Neural progenitor cell (in vitro differentiated cells): ENCODE measurements around the gene LMAN2L. TPM values are rescaled to one million over a fixed set of nuclear protein-coding genes. Genes with fewer than 3 reads are reported as not detected.
A peak's percentile ranks its signal among the peaks of the same experiment; 100 is the strongest.

Experiments used
- DNase-seq: peaks from one replicate; pipeline ENCODE4 v3.0.0-alpha.2; 2016; ENCODE audit warnings: low spot score
- H2AFZ ChIP-seq: fragments of 200-600 bp; sonication (generic); replicated peaks from 2 replicates; pipeline ENCODE4 v1.6.1; 2016; ENCODE audit warnings: antibody characterized with exemption
- H3F3A ChIP-seq: fragments of 200-600 bp; sonication (generic); 2 replicates; pipeline ENCODE4 v1.6.1; 2016; ENCODE audit warnings: antibody characterized with exemption, low read depth
- H3K27ac ChIP-seq: fragments of 200-600 bp; sonication (generic); 2 replicates; pipeline ENCODE4 v1.5.1; 2016; ENCODE audit warnings: mild to moderate bottlenecking
- H3K27me3 ChIP-seq: fragments of 200-600 bp; sonication (generic); 2 replicates; pipeline ENCODE4 v1.6.1; 2016; ENCODE audit warnings: mild to moderate bottlenecking, moderate library complexity
- H3K36me3 ChIP-seq: fragments of 200-600 bp; sonication (generic); 2 replicates; pipeline ENCODE4 v1.5.1; 2016
- H3K4me1 ChIP-seq: fragments of 200-600 bp; sonication (generic); 2 replicates; pipeline ENCODE4 v1.6.1; 2016; ENCODE audit warnings: mixed run types
- H3K4me2 ChIP-seq: fragments of 200-600 bp; sonication (generic); 2 replicates; pipeline ENCODE4 v1.6.1; 2016
- H3K4me3 ChIP-seq: fragments of 200-600 bp; sonication (generic); 2 replicates; pipeline ENCODE4 v1.5.1; 2016
- H3K79me2 ChIP-seq: fragments of 200-600 bp; sonication (generic); 2 replicates; pipeline ENCODE4 v1.6.1; 2016; ENCODE audit warnings: low read depth
- H3K9ac ChIP-seq: fragments of 200-600 bp; sonication (generic); 2 replicates; pipeline ENCODE4 v1.6.1; 2016
- H3K9me3 ChIP-seq: fragments of 200-600 bp; sonication (generic); 2 replicates; pipeline ENCODE4 v1.5.1; 2016; ENCODE audit warnings: low read depth
- H4K20me1 ChIP-seq: fragments of 200-600 bp; sonication (generic); 2 replicates; pipeline ENCODE4 v1.6.1; 2016; ENCODE audit warnings: low read depth
- H3K27ac Mint-ChIP-seq: 3 replicates; pipeline ENCODE4 v1.8.0; 2021; ENCODE audit warnings: mixed read lengths
- H3K27me3 Mint-ChIP-seq: 2 replicates; pipeline ENCODE4 v1.8.0; 2022; ENCODE audit warnings: low read depth, mild to moderate bottlenecking, inconsistent platforms, moderate library complexity, mixed read lengths; ENCODE audit not compliant: insufficient read depth
- H3K36me3 Mint-ChIP-seq: 3 replicates; pipeline ENCODE4 v1.8.0; 2021; ENCODE audit warnings: mixed read lengths
- H3K4me1 Mint-ChIP-seq: 3 replicates; pipeline ENCODE4 v1.8.0; 2021; ENCODE audit warnings: mixed read lengths
- H3K4me3 Mint-ChIP-seq: 3 replicates; pipeline ENCODE4 v1.8.0; 2021; ENCODE audit warnings: mild to moderate bottlenecking, moderate library complexity, mixed read lengths
- H3K9me3 Mint-ChIP-seq: 3 replicates; pipeline ENCODE4 v1.8.0; 2020; ENCODE audit warnings: mixed read lengths
- EZH2 ChIP-seq: fragments of 200-600 bp; sonication (generic); IDR thresholded peaks from 2 replicates; pipeline ENCODE4 v1.6.1; 2017; ENCODE audit warnings: antibody characterized with exemption, mild to moderate bottlenecking, moderate library complexity
- EZH2phosphoT487 ChIP-seq: fragments of 200-600 bp; sonication (generic); IDR thresholded peaks from 2 replicates; pipeline ENCODE4 v1.6.1; 2017; ENCODE audit warnings: antibody characterized with exemption
- total RNA-seq: library from RNA; depleted of rRNA; stranded (reverse); fragments of >200 nt; gene quantifications from 2 replicates; pipeline ENCODE4 v1.2.3, GENCODE V29; 2015; ENCODE audit warnings: low replicate concordance
- TF ChIP-seq, protein P1 (sequence below): fragments of 200-600 bp; sonication (generic); IDR thresholded peaks from 2 replicates; pipeline ENCODE4 v1.5.1; 2017; ENCODE audit warnings: antibody characterized with exemption, mild to moderate bottlenecking

LMAN2L gene
- total RNA-seq, 1 donor from 2014 or later, result 25.9 TPM

DNA sequence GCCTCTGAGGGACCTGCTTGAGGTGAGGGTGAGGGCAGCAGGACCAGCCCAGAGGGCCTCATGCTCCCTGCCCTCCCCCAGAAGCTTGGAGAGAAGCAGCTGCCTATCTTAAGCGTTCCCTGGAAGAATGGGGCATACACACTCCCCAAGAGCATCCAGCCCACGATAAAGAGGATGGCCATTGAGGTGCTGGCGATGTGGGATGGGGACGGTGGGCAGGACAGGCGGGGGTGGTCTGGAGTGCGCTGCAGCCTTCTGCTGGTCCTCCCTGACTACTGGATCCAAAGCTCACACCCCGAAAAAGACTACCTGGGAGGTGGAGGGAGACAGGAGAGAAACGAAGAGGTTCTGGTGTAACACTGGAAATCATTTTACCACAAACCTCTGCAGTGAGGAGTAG, 45.6 kb downstream of the LMAN2L start:
- Histone ChIP-seq H3K79me2 (no peaks in the 10 kb centered on the region), H3K27ac (no peak overlapping the region), H3F3A (no peaks in the 10 kb centered on the region), H4K20me1 (no peaks in the 10 kb centered on the region), H3K9ac (no peak overlapping the region), H3K27me3 (no peaks in the 10 kb centered on the region), H3K9me3 (no peaks in the 10 kb centered on the region), H3K4me3 (no peak overlapping the region), H2AFZ (no peak overlapping the region), H3K4me2 (no peak overlapping the region), H3K36me3 (no peaks in the 10 kb centered on the region), H3K4me1 (no peaks in the 10 kb centered on the region)
- peak; percentile 1 for DNase-seq
- Mint-ChIP-seq H3K27me3 (peaks cover 3% of the 10 kb centered on the region), H3K9me3 (no peaks in the 10 kb centered on the region), H3K4me1 (peaks cover 7% of the 10 kb centered on the region), H3K36me3 (peaks cover 2% of the 10 kb centered on the region), H3K27ac (peak overlapping the region; percentile 50), H3K4me3 (no peak overlapping the region)
- no peak for TF ChIP-seq EZH2
- TF ChIP-seq, protein P1, sequence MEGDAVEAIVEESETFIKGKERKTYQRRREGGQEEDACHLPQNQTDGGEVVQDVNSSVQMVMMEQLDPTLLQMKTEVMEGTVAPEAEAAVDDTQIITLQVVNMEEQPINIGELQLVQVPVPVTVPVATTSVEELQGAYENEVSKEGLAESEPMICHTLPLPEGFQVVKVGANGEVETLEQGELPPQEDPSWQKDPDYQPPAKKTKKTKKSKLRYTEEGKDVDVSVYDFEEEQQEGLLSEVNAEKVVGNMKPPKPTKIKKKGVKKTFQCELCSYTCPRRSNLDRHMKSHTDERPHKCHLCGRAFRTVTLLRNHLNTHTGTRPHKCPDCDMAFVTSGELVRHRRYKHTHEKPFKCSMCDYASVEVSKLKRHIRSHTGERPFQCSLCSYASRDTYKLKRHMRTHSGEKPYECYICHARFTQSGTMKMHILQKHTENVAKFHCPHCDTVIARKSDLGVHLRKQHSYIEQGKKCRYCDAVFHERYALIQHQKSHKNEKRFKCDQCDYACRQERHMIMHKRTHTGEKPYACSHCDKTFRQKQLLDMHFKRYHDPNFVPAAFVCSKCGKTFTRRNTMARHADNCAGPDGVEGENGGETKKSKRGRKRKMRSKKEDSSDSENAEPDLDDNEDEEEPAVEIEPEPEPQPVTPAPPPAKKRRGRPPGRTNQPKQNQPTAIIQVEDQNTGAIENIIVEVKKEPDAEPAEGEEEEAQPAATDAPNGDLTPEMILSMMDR, result no peak
- TF ChIP-seq EZH2phosphoT487, result no peak

DNA sequence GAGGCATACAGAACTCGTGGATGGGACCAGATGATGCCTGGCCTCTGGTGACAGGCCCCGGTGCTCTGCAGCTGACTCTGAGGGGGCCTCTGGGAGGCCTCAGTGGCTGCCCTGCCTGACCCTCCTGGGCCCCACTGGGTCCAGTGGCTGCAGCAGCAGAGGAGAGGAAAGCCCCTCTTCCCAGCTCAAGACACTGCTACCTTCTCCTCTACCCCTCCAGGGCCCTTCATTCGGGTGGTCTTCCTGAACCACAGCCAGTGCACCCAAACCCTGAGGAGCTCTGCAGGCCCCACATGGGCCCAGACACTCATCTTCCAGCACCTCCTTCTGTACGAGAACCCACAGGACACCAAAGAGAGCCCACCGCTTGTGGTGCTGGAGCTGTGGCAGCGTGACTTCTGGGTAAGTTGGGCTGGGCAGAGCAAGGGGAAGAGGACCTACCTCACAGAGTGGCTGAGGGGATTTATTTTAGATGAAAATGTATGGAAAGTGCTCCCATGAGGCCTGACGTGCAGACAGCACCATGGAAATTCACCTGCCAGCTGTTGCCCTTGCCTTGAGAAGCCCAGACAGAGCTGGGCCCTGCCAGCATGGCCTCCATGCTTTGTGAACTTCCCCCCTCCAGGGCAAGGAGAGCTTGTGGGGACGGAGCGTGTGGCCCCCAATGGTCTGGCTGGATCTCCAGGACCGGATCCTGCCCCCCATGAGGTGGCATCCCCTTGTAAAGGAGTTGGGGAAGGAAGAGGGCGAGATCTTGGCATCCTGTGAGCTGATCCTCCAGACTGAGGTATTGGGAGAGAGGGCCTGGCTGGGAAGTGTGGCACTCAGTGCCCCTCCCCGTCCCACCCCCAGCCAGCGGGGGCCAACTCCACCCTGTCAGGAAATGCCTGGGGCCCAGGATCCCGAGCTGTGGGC, 46.3 kb downstream of the LMAN2L start:
- Histone ChIP-seq H3K4me3 (no peak overlapping the region), H3K27me3 (no peaks in the 10 kb centered on the region), H3K79me2 (no peaks in the 10 kb centered on the region), H4K20me1 (no peaks in the 10 kb centered on the region), H3K4me1 (no peaks in the 10 kb centered on the region), H3F3A (no peaks in the 10 kb centered on the region), H2AFZ (no peak overlapping the region), H3K36me3 (no peaks in the 10 kb centered on the region), H3K27ac (no peak overlapping the region), H3K9ac (no peak overlapping the region), H3K9me3 (no peaks in the 10 kb centered on the region), H3K4me2 (no peak overlapping the region)
- Mint-ChIP-seq H3K9me3 (no peaks in the 10 kb centered on the region), H3K27ac (peak overlapping the region; percentile 53), H3K27me3 (peaks cover 3% of the 10 kb centered on the region), H3K4me3 (no peak overlapping the region), H3K36me3 (peaks cover 1% of the 10 kb centered on the region), H3K4me1 (peaks cover 7% of the 10 kb centered on the region)
- no peak for TF ChIP-seq EZH2
- TF ChIP-seq, protein P1, result no peak
- no peak for TF ChIP-seq EZH2phosphoT487
- no peak for DNase-seq

DNA sequence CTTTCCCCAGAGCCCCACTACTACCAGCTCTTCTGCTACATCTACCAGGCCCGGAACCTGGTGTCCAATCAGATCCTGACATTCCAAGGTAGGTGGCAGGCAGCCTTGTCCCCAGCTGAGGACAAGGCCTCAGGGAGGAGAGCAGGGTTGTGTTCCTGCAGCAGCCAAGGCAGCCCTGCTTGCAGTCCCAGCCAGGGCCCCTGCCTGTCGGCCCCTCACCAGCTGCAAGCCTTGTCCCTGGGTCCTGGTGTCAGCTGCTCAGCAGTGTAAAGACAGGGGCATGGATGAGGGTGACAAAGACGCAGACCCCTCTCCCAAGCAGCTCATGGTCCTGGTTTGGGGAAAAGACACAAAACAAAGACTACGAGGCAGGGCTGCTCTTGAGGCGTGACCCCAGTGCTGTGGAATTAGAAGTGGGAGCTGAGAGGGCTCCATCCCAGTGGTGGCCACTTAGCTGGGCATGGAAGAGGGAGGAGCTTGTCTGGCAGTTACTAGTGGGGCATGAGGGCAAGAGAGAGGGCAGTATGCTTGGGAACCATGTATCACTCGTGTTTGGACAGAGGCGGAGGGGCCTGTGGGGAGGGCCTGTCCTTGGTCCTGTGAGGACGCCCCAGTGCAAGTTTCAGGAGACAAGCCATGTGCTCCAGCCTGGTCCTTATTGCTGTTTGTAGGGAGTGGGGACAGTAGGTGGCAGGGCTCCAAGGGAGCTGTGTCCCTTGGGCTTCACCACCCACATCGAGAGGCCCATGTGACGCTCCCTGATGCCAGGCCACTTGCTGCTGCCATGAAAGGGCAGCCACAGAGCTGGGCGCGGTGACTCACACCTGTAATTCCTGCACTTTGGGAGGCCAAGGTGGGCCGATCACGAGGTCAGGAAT, 47.5 kb downstream of the LMAN2L start:
- TF ChIP-seq EZH2 (no peak), EZH2phosphoT487 (no peak)
- TF ChIP-seq, protein P1, result no peak
- peak overlapping the region; percentile 80 for H3K27ac Mint-ChIP-seq
- no peaks in the 10 kb centered on the region for H3K9me3 ChIP-seq

More for the DNA sequence above, 47.5 kb downstream of the LMAN2L start:
- Histone ChIP-seq H3K9ac (no peak overlapping the region), H3K4me3 (no peak overlapping the region), H2AFZ (no peak overlapping the region), H3K79me2 (no peaks in the 10 kb centered on the region), H3K36me3 (no peaks in the 10 kb centered on the region), H3F3A (no peaks in the 10 kb centered on the region), H3K4me2 (no peak overlapping the region), H3K27me3 (no peaks in the 10 kb centered on the region), H4K20me1 (no peaks in the 10 kb centered on the region), H3K4me1 (peaks cover 5% of the 10 kb centered on the region), H3K27ac (no peak overlapping the region)
- H3K27me3 Mint-ChIP-seq, result peaks cover 3% of the 10 kb centered on the region
- no peak for DNase-seq
- H3K9me3 Mint-ChIP-seq, result no peaks in the 10 kb centered on the region
- peaks cover 1% of the 10 kb centered on the region for H3K36me3 Mint-ChIP-seq
- H3K4me1 Mint-ChIP-seq, result peaks cover 7% of the 10 kb centered on the region
- H3K4me3 Mint-ChIP-seq, result peak overlapping the region; percentile 44
